Activated CD4-positive, CD25-positive, alpha-beta regulatory T cell treated with anti-CD3 and anti-CD28 coated beads, Interleukin-2, amount 50 U/mL, for 72 hours (primary cell): ENCODE data around the gene FADS3.
"Not testable (repeated sequence)": the region's sequence is repeated elsewhere in the genome, so short reads cannot be mapped to it uniquely, and the experiment has no call there.

Source experiments
- DNase-seq: peaks from one replicate; pipeline ENCODE4 v3.0.0; 2021

The FADS3 gene

DNA sequence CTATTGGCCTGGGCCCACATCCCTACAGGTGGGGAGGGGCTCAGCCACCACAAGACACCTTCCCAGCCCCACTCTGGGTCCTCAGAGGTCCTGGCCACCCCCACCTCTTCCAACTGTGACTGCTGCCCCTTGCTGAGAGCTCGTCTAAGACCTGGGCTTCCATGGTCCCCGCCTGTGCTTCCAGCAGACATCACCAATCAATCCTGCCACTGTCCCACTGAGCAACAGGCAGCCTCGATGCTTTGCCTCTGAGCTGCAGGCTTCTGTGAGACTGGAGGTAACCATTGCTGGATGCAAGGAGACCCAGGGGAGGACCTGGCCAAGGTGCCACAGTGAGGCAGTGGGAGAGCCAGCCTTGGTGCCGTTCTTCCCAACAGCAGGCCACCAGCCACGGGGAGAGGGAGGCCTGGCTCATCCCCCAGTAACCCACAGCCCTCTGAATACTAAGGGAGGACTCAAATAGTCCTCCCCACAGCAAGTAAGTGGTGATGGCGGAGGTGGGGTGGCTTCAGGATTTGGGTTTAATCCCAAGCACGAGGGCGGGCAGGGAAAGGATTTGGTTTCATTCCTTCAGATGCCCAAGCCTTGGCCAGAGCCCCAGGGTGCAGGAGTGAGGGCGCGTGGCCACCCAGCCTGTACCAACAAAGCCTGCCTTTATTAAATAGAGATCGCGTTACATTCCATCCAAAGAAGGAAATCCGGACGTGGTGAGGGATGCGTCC lies 5.5 kb upstream of the FADS3 start:
- DNase-seq: no peak

GRCh38 chr11:61895718-61896059 lies 4.3 kb upstream of the FADS3 start:
- no peak for DNase-seq

GRCh38 chr11:61895046-61895717 lies 3.8 kb upstream of the FADS3 start:
- no peak for DNase-seq

GRCh38 chr11:61893981-61894380 lies 2.6 kb upstream of the FADS3 start:
- no peak for DNase-seq

DNA sequence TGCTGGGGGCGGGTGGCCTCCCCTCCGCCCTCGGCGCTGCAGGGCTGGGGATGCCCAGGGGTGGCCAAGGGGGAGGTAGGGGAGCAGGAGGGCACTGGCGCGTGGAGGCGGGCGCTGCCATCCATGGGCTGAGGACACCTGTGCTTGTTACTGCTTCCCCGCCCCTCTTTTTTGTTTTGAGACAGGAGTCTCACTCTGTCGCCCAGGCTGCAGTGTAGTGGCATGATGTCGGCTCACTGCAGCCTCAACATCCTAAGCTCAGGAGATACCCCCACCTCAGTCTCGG lies 683 bp upstream of the FADS3 start:
- no peak for DNase-seq

- DNase-seq: peak; percentile 52
Observed at GRCh38 chr11:61890529-61891330, 615 bp downstream of the FADS3 start.

DNA sequence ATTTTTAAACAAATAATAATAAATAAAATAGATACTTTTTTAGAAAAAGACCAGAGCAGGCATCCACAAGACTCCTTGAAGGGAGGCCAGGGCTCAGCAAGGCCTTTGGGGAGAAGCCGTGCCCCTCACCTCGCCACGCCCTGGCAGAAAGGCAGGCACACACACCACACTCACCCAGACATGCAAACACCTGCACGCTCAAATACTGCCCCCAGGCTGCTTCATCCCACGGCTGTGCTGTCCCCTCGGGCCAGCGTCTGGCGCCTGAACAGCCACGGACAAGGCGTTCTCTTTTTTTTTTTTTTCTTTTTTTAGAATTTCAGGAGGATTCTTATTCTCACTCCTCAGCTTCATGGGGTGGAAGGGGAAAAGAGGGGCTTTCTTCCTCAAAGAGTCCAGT lies 1.5 kb downstream of the FADS3 start:
- DNase-seq: no peak

DNA sequence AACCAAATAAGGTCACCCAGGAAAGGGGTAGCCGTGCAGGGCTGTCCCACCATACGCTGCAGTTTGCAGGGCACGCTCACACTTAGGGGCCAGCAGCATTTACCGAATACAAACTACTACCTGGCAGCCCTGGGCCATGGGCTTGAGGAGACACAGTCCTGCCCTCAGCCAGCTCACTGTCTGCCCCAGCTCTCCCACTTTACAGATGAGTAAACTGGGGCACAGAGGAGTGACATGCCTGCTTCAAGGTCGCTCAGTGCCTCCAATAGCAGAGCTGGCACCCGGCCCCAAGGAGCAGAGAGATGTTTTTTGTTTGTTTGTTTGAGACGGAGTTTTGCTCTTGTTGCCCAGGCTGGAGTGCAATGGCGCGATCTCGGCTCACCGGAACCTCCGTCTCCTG lies 2.8 kb downstream of the FADS3 start:
- no peak for DNase-seq

DNA sequence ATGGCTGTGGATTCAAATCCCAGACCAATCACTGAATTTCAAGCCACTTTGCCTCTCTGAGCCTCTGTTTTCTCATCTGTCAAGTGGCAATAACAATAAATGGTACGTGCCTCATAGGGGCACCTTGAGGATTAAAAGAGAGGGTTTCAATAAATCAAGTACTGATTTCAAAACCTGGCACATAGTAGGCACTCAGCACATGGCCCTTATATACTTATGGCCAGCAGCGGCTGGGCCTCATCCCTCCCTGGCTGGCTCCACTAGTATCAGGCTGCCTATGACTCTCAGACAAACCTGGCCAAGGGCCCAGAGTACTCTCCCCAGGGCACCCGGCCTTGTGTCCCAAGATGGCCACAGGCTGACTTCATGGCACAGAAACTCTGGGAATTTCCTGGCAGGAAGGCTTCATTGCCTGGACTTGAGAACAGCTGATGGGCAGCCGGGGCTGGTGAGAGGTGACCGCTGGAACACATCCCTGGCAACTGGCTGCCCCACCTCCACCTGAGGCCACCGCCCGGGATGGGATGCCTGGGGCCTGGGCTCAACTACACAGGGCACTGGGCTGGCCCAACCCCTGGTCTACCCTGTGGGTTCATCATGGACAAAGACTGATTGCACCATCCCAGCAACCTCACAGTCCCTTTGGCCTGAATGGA lies 3.4 kb downstream of the FADS3 start:
- no peak for DNase-seq

DNA sequence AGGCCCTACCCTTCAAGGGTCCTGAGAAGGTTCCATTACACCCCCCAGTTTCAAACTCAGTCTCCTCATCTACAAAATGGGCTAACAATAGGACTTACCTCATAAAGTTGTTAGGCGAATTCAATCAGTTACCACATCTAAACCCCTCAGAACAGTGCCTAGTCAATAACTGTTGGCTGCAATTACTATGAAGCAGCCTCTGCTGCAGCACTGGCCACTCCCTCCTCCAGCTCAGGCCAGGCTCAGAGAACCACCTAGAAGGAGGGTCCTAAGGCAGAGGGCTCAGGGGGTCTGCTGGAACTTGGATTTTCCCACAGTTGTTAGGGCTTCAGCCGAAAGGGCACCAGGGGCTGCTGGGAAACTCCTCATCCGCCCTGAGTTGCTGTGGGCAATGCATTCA lies 4.7 kb downstream of the FADS3 start:
- no peak for DNase-seq

DNA sequence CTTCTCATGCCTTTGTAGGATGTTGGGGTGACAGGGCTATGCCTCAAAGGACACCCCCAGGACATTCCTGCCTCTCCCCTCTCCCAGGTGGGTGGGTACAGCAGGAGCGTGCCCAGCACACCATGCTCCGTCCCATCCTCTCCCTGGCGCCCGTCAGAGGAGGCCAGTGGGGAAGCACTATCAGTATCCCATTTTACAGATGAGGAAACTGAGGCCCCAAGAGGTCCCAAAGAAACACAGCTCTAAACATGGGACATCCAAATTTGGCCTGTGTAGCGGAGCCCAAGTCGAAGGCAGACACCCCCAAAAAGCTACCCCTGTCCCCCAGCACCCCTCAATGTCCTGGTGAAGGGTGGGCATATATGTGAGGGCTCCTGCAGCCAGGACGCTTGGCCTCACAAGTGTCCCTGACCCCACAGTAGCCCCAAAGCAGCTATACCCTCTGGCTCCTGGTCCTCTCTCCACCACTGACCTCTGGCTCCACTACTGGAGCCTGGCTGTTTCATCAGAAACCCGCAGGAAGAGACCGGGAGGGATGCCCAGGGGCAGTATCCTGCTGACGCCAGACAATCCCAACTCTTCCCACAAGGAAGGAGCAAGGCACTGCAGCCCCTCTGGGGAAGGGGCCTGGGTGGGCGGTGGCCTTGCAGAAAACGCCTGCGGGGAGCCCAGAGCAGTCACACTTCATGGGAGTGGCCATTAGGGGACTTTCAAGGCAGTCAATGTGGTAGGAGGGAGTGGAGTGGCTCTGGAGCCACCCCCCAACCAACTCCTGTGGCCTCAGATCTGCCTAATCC lies 5.4 kb downstream of the FADS3 start:
- no peak for DNase-seq

DNA sequence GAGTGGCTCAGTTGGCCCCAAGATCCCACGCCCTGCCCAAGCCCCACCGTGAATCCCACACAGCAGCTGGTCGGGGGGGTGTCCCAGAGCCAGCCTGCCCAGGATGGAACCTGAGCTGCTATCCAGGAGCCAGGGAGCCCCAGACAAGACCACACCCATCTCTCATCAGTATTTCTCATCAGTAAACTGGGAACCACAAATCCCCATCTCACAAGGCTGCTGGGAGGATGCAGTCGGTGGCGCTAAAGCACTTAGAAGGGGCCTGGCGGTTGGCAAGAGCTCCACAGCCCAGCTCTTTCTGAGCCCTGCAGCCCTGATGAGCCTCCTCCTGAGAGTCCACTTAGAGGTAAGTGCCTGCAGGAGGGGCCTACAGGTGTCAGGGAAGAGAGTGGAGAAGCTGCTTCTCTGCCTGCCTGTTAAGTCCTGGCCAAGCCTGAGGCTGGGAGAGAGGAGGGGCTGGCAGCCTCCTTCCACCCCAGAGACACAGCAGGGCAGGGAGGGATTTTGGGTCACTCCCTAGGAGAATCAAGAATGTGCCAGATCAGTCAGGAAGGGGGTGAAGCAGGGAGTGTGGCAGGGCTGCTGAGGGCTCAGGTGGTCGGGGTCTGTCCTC lies 6.1 kb downstream of the FADS3 start:
- DNase-seq: no peak

- no peak for DNase-seq
Observed at GRCh38 chr11:61883947-61884346, 7.4 kb downstream of the FADS3 start.

DNA sequence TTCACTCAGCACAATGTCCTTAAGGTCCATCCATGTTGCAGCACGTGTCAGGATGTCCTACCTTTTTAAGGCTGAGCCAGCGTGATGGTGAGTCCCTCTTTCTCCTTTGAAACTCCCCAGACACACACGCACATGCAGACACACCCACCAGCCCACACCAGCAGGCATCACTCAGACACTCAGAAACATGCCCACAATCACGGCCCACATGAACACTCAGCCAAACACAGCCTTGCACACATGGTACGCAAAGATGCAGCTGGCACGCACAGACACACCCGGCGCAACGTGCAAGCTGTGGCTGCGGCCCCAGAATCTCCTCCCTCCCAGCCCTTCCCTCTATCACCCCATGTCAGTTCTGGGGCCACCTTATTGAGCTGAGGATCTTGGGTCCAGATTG lies 8.0 kb downstream of the FADS3 start:
- DNase-seq: no peak

GRCh38 chr11:61882879-61883278 lies 8.5 kb downstream of the FADS3 start:
- no peak for DNase-seq

DNA sequence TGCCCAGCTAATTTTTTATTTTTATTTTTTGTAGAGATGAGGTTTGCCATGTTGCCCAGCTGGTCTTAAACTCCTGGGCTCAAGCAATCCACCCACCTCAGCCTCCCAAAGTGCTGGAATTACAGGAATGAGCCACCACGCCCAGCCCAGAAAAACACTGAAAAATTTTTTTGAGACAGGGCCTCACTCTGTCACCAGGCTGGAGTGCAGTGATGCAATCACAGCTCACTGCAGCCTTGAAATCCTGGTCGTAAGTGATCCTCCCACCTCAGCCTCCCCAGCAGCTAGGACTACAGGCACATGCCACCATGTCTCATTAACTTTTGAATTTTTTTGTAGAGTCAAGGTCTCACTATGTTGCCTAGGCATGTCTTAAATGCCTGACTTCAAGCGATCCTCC lies 9.1 kb downstream of the FADS3 start:
- DNase-seq: not testable (repeated sequence)

GRCh38 chr11:61881397-61881796 lies 9.9 kb downstream of the FADS3 start:
- DNase-seq: no peak

GRCh38 chr11:61880454-61880853 lies 10.9 kb downstream of the FADS3 start:
- no peak for DNase-seq

DNA sequence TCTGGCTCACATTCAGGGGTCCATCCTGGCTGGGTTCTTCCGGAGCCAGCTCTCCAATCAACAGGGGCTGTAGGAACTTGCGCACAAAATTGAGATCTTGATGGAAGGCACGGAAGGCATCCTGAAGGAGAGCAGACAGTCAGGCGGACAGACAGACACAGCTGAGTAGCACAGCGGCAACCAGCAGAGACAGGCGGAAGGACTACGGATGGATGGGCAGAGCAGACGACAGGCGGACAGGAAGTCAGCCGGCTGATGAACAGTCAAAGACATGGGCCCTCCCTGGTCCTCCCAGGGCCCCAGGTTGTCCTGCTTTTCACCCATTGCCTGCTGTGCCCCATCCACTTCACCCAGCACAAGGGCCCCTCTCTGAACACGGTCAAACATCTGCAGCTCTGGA lies 11.3 kb downstream of the FADS3 start:
- DNase-seq: no peak

DNA sequence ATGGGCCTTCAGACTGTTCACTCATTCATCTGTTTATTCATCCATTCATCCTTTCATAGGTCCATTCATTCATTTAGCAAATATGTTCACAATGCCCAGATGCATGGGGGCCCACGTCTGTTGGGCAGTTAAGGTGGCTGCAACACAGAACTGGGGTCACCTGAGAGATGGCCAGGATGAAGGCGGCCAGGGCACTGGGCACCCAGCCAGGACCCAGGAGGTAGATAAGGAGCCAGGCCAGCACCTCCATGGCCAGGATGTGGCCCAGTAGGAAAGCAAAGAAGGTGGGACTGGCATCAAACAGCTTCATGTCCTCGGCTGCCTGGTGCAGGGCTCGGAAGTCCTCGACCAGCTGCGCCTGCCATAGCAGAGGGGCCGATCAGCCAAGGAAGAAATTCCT lies 12.2 kb downstream of the FADS3 start:
- DNase-seq: no peak

- DNase-seq: no peak
Observed at GRCh38 chr11:61875698-61876097, 15.6 kb downstream of the FADS3 start.

DNA sequence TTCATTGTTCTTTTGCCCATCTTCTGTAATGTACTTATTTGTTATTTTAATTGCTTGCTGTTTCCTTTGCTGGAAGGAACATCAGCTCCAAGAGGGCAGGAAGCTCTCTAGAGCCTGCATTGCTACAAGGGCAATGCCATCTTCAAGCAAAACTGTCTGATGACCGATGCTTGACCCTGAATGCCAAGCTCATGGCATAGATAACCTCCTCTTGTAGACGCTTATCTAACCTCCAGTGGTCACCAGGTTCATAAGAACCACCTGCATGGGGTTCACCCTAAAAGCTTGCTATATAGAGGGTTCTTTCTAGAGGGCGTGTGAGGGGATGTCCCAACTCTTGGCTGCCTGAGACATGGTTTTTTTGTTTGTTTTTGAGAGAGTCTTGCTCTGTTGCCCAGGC lies 16.5 kb downstream of the FADS3 start:
- no peak for DNase-seq

DNA sequence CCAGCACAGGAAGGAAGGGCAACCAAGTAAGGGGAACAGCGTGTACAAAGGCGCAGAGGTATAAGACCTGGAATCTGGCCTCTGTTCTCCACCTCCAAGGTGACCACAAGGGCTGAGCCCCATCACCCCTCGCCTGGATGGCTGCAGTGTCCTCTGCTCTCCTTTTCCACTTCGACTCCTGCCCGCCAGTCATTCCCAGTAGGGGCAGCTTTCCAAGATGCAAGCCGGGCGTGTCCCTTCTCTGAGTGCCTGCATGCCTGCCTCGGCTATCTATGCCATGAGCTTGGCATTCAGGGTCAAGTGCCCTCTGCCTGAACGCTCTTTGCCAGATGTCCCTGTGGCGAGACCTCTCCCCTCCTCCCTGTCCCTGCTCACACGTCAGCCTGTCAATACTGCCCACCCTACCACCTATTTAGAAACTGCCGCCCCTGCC lies 17.0 kb downstream of the FADS3 start:
- no peak for DNase-seq
